HG03432 (cell line): ENCODE measurements around the gene IRF4.

Experiments used
- ATAC-seq: cut with Tn5 transposase; IDR thresholded peaks from one replicate; pipeline ENCODE4 v1.9.1; 2021; ENCODE audit warnings: mild to moderate bottlenecking, moderate library complexity; ENCODE audit not compliant: unreplicated experiment

The IRF4 gene

GRCh38 chr6:436308-437036, 44.9 kb downstream of the IRF4 start:
- no peak for ATAC-seq

- no peak for ATAC-seq
These were observed 45.5 kb downstream of the IRF4 start for GRCh38 chr6:437037-437392.

DNA sequence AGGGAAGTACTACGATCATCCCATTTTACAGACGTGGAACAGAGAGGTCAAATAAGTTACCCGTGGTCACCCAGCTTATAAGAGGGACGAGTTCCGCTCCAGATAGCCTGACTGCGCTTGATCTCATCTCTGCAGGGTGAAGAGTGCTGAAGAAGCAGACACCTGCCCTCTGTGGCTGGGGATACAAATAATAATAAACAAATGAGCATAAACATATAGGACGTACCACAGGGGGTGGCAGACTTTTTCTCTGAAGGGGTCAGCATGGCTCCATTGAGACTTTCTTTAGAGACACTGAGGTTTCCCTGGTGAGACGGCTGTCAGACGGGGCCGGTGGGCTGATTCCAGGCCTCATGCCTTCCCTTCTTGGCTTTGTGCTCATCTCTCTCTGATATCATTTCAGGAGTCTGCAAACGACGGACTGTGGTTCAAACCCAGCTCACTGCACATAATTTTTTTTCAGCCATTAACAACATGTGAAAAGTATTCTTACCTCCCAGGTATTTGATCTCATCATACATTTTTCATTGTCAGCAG, 47.1 kb downstream of the IRF4 start:
- no peak for ATAC-seq

DNA sequence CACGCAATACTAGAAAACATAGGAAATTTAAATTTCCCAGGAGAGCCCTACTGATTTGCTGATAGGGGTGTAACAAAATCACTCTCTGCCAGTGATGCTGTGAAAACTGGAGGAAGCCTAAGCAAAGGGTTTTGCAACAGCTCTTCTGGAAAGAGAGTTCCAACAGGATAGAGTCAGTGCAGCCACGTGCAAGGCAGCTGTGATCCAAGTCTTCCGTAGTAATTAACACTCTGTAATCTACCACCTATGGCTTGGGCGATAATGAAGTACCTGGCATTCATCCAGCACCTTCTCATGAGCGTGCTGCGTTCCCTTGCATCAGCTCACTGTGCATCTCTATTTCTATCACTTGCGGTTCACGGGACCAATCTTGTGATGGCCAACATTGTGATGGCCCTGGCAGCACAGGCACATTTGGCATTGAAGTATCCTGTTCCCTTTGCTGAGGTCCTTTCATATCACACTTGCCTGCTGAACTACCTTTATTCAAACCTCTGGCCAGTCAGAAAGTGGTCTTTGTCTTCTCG, 48.2 kb downstream of the IRF4 start:
- no peak for ATAC-seq

- no peak for ATAC-seq
These were observed 49.8 kb downstream of the IRF4 start for GRCh38 chr6:441126-441920.

DNA sequence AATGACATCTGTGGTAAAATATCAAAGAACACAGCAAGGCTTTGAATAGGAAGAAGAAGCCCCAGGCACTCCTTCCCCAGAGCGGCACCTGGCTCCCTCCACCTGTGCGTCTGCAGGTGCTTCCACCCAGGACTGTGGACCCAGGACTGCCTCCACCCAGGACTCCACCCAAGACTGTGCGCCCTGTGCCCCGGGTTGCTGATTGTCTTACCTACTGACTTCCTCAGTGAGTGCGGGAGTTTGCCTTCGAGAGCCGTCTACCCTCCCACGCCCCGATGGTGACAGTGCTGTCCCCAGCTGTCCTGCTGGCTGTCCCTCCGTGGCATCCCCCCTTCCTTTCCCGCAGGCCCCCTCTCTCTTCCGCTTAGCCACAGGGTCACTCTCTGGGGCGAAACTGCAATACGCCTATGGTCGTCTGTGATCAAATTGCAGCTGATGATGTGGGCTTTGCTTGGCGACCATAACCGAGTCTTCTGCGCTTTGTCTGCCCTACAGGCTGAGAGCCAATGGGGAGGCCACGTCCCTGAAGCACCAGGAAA, 52.1 kb downstream of the IRF4 start:
- no peak for ATAC-seq

DNA sequence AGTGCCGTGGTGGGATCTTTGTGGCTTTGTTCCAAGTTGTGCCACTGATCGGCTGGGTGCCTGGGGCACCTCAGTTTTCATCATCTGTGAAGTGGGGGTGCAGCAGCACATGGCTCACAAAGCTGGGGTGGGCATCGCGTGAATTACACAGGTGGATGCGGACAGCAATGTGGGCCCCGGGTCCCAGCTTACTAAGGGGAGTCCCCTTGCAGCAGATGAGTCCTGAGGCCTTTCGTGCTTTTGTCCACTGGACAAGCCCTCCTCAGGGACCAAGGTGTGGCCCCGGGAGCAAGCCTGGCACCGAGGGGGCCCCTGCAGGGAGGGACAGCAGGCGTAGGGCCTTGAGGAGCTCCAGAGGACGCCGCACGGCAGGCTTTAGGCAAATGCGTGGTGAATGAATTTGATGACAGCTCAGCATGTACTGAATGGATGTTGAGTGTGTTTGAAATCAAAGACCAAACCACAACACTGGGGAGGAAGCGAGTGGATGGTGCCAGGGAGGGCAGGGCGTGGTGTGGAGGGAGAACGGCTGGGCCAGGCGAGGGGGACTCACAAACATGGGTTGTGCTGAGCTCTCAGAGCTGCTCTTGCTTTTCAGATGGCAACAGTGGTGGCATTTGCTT, 53.2 kb downstream of the IRF4 start:
- ATAC-seq, result no peak

GRCh38 chr6:445571-446417, 54.2 kb downstream of the IRF4 start:
- ATAC-seq, result no peak

DNA sequence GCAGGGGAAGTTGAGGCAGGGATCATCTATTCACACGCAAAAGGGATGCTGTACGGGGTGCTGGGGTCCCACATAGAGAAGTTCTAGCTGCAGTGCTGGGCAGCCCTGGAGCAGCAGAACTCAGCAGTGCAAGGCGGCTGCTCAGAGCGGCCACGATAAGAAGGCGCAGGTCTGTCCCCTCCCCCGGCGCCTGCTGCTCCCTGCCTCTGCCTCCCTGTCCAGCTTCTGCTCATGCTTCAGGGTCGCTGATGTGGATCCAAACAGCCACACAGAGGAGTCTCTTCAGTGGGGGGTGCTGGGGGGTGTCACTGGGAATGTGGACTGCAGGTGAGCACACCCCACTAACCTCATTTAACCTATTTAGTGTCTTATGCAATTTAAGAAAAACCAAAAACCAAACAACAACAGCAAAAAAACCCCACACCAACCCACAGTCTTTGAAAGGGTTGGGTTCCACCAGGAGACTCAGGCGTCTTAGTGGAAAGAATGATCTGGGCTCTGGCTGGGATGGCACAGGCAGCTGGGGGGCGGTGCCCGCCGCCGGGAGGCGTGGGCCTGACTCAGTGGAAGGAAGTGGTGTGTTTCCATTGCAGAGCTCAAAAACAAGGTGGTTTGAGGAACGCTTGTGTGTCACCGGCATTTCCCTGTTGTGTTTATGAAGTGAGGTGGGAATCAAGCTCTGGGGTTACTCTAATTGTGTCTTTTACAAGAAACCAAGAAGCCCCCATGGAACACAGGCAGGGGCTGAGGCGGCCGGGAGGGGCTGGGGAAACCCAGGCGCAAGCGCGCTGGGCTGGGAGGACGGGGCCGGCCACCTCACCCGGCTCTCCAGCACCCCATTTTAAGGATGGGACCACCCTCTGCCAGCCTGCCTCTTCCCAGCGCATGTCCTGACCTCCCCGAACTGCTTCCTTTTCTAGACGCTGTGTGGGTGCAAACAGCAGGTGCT, 55.1 kb downstream of the IRF4 start:
- no peak for ATAC-seq

- no peak for ATAC-seq
These were observed 56.0 kb downstream of the IRF4 start for GRCh38 chr6:447381-448165.

GRCh38 chr6:448296-449056, 56.9 kb downstream of the IRF4 start:
- ATAC-seq, result no peak

GRCh38 chr6:449057-449430, 57.5 kb downstream of the IRF4 start:
- no peak for ATAC-seq

DNA sequence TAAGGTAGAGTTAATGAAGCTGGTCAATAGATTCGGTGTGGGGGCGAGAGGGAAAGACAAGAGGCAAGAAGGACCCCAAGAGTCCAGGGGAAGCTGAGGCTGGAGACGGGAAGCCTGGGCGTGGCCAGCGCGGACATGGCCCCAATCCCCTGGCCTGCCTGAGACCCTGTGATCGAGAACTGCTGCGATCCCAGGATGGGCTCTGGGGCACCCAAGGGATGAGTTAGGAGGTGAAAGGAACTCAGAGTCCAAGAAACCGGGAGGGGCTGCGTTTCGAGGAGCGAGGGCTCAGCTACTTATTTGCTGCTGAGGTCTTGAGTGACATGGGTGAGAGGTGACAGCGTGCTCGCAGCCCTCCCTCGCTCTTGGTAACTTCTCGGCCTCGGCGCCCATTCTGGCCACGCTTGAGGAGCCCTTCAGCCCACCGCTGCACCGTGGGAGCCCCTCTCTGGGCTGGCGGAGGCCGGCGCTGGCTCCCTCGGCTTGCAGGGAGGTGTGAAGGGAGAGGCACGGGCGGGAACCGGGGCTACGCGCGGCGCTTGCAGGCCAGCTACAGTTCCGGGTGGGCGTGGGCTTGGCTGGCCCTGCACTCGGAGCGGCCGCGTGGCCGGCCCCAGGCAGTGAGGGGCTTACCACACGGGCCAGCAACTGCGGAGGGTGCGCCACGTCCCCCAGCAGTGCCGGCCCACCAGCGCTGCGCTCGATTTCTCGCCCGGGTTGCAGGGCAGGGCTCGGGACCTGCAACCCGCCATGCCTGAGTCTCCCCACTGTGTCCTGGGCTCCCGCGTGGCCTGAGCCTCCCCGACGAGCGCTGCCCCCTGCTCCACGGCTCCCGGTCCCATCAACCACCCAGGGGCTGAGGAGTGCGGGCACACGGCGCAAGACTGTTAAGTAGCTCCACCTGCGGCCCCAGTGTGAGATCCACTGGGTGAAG, 58.2 kb downstream of the IRF4 start:
- no peak for ATAC-seq

DNA sequence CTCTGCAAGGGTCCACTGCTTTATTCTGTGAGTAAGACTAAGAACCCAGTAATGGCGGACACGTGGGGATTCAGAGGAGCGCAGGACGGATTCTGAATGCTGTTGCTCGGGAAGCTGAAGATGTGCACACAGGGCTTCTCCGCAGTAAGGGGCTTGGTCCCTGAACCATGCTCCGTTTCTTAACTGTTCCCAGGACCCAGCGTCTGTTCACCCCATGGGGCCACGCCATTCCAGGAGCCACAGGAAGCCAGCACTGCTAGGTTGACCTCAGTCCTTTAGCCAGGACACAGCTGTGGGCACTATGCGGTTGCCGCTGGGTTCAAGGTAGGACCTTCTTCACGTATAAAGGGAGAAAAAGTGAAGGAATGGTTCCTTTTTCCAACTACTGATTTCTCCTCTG, 59.8 kb downstream of the IRF4 start:
- no peak for ATAC-seq

- ATAC-seq, result no peak
These were observed 60.3 kb downstream of the IRF4 start for GRCh38 chr6:451847-452246.

GRCh38 chr6:452301-453067, 60.9 kb downstream of the IRF4 start:
- no peak for ATAC-seq
